Stimulated activated naive CD4-positive, alpha-beta T cell treated with Interleukin-2 at 50 U/mL for 16 hours (primary cell): ENCODE data around the gene TMC2.
"Not testable (repeated sequence)": the region's sequence is repeated elsewhere in the genome, so short reads cannot be mapped to it uniquely, and the experiment has no call there.

Source experiments
- DNase-seq: peaks from one replicate; lab custom pipeline; 2025; lab: John Stamatoyannopoulos, UW

The TMC2 gene

GRCh38 chr20:2526218-2526583, 10.2 kb upstream of the TMC2 start:
- not testable (repeated sequence) for DNase-seq

DNA sequence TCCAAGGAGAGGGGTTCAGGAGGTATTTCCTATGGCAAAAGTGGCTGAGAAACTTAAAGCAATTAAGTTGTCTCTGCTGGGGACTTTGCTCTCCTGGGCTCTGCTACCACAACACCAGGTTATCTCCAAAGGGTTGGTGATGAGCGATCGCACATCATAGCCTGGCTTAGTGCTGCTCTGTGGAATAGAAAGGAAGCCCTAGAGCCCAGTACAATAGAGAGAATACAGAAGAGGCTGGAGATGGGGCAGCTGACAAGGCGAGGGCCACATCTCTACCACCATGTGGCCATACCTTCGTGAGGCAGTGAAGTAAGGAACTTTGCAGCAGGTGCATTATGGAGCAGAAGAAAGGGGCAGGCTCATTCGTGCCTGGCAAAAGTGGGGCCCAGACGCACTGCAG, 8.6 kb upstream of the TMC2 start:
- DNase-seq = no peak

DNA sequence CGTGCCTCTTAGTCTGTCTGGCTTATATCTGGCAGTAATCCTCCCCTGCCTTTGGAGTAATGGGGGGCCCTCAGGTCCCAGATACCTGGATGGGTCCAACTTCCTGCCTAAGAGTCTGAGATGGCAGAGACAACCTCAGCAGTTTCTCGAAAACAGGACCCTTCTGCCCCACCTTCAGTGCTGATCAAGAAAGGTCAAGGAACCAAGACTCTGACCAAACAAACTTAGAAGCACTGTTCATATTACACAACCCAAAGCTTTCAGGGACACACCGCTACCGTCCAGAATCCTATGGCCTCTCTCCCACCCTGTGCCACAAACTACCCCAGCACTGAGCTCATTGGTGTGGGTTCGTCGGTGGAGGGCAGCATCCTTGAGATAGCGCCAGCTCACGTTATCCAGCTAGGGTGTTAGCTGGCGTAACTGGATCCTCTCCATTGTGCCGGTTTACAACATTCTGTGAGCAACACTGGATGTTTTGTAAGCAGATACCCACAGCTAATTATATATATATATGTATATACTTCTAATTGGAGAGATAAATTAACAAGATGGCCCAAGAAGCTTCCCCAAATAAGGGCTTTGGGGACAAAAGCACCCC, 7.6 kb upstream of the TMC2 start:
- no peak for DNase-seq

- no peak for DNase-seq
Observed at GRCh38 chr20:2533118-2533517, 3.3 kb upstream of the TMC2 start.

DNA sequence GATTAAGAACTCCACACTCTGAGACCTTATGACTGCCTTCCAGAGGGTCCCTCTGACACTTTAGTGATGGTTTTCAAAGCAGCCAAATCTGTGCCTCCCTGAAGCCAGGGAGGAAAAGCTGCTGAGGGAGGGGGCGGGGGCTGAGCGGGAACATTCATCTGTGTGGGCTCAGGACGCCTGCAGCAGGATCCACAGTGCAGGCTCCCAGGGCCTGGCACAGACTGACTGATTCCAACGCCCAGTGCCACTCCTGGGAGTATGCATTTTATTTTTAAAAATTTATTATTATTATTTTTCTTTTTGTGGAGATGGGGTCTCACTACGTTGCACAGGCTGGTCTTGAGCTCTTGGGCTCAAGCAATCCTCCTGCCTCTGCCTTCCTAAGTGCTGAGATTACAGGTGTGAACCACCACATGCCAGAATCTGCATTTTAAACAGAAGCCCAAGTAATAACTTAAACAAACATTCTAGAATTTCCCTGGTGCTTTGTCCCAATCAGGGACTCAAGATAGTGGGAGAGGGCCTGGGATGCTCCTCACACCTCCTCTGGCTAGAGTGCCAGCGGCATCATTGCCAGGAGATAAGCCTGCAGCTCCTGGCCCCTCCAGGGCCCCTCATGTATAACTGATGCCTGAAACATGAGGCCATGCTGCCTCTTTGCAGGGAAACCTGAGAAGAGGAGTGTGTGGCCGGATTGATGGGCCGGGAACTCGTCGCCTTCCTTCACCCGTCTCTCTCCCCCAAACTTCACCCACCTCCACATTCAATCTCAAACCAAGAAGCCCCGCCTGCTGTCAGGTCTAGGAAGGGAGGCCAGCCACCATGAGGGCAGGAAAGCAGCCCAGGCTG, 438 bp upstream of the TMC2 start:
- no peak for DNase-seq

- DNase-seq = no peak
Observed at GRCh38 chr20:2537101-2537500, 728 bp downstream of the TMC2 start.

- DNase-seq = no peak
Observed at GRCh38 chr20:2538356-2538755, 2.0 kb downstream of the TMC2 start.

DNA sequence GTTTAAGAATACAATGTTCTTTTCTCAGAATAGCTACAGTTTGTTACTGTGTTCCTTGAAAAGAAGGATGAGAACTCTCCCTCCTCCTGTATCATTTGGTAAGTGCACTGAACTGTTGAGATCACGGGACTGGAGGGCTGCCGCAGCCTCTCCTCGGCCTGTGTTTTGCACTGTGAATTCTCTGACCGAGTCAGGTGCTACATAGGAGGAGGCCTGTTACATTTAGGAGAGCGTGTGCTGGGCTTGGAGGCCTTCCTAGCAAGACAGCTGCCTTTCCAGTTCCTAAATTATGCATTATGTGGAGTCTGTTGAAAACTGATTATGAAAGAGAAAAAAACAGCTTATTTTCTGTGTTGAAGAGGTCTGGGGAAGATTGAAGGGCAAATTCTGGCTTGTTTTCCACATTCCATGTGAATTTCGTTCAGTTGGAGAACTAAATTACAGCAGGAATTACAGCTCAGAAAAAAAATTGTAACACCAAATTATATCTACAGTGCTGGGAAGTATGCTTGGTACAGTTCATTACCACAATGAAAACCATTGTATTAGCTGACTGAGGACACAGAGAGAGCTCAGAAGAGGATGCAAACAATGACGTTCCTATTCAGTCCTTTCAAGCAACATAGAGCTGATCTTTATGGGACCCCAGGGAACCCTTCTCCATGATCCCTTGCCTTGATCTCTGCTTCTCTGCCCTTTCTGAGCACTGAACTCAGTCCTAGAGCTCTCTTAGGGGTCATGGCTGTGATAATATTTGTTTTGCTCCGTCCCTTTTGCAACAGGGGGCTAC, 2.8 kb downstream of the TMC2 start:
- no peak for DNase-seq

GRCh38 chr20:2541940-2542339, 5.6 kb downstream of the TMC2 start:
- DNase-seq = no peak

DNA sequence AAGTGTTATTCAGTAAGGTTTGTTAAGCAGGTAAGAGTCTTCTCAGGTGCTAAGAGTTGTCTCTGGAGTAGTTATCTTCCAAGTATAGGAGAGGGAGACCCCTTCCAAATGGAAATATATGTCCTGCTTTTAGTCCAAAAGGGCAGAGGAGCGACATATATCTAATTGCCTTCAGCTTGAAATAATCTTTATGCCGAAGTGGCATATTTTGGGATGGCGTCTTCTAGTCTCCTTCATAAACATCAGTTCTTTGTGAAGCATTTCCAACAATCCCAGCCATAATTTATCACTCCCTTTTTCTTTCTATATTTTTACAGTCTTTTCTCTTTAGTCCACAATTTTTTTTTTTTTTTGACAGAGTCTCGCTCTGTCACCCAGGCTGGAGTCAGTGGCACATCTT, 6.0 kb downstream of the TMC2 start:
- DNase-seq = no peak

DNA sequence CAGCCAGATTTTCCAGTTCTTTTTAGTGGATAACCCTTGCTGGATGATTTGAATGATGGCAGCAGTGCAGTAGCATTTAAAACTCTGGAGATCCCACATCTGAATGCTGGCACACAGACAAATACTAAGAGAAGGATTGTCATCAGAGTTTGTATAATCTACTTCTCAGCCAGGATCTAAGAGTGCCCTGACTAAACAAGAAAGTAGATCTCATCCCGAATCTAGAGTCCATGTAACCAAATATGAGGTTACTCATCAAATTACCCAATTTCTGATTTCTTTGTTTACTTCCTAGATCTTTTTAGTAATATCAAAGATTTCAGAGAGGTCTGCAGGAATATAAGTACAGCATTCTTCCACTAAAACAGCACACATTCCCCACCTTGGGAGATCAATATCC, 7.8 kb downstream of the TMC2 start:
- DNase-seq = no peak

GRCh38 chr20:2545594-2545993, 9.2 kb downstream of the TMC2 start:
- DNase-seq = no peak

- DNase-seq = no peak
Observed at GRCh38 chr20:2557873-2558580, 21.7 kb downstream of the TMC2 start.

DNA sequence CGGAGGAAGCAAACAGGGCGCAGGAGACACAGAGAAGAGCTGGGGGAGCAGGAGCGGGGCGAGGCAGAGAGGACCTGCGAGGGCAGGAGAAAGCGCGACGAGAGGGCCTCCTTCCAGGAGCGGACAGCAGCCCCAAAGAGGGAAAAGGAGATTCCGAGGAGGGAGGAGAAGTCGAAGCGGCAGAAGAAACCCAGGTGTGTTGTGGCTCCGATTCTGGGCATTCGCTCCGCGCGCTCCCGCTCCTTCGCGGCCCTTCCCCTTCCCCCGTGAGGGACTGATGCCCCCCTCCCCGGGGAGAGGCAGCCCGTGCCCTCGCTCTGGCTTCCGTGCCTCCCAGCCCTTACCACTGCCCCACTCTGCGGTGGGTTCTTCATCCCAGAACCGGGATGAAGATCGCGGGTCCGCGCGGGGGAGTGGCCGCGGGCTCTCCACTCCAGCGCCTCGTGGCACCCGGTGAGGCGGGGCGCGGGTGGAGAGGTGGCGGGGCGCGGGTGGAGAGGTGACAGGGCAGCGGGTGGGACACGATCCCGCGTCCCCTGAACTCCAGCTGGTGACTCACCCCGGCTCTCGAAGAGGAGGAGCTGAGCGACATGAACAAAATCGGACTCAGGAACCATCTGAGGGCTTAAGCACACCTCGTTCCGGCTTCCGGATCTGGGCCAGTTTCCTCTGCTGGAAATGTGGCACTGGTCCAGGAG, 22.4 kb downstream of the TMC2 start:
- no peak for DNase-seq

DNA sequence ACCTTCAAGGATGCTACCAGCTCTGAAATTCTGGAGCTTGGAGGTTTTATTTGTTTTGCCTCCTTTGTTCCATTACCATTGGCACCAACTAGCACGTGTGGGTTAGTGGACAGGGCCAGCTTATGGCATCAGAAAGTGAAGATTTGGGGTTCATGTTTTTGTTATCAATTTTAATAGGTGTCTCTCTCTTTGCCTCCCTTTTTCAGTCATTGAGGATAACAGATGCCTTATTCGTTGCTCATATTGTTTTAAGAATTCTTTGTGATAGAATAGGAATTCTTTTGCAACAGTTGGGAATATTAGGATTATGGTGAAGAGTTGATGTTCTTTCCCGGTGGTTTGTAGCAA, 22.9 kb downstream of the TMC2 start:
- DNase-seq = no peak

DNA sequence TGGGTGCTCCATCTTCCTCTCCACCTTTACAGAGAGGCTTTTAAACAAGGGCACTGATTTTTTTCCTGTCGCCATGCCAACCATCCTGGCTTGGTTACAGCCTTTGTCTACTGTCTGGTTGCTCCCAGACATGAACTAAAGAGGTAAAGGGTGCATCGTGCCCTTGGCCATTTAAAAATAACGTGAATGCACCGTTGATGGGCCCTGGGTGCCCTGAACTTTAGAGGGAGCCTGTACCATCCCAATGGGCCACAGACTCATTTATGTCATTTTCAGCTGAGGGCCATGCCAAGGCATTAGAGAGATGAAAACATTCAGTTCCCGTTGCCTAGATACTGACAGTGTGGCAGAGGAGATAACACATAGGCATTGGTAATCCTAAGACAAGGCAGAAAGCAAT, 23.3 kb downstream of the TMC2 start:
- no peak for DNase-seq

GRCh38 chr20:2563116-2563515, 26.7 kb downstream of the TMC2 start:
- no peak for DNase-seq

DNA sequence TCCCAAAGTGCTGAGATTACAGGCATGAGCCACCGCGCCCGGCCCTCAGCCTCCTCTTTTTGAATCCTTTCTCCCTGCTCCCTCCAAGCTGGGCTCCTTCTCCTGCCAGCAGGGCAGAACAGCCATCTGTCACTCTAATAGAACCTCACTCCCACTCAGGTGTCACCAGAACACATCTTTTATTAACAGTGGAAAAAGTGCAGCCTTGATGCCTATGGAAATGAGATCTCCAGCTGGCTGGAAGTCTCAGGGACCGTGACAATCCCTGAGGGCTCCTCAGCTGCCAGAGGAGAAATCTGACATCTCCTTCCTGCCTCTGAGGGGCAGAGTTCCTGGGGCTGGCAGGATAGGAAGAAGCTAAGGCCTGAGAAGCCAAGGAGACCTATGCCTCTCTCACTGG, 28.0 kb downstream of the TMC2 start:
- DNase-seq = no peak

DNA sequence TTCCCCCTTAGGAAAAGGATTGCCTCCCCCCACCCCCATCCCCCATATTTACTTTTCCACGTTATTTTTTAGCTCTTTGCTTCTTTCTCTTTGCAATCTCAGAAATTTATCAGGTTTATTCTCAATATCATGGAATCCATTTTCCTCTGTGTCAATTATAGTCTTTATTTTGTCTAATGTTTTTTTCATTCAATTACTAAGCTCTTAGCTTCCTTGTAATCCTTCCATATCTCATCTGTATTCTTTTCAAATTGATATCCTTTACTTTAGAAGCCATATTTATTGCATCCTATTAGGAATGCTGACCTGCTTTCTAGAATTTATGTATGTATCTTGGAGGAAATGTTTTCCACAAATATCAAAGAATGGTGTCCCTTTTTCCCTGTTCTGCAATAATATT, 39.3 kb downstream of the TMC2 start:
- no peak for DNase-seq

GRCh38 chr20:2576317-2576727, 39.9 kb downstream of the TMC2 start:
- no peak for DNase-seq

DNA sequence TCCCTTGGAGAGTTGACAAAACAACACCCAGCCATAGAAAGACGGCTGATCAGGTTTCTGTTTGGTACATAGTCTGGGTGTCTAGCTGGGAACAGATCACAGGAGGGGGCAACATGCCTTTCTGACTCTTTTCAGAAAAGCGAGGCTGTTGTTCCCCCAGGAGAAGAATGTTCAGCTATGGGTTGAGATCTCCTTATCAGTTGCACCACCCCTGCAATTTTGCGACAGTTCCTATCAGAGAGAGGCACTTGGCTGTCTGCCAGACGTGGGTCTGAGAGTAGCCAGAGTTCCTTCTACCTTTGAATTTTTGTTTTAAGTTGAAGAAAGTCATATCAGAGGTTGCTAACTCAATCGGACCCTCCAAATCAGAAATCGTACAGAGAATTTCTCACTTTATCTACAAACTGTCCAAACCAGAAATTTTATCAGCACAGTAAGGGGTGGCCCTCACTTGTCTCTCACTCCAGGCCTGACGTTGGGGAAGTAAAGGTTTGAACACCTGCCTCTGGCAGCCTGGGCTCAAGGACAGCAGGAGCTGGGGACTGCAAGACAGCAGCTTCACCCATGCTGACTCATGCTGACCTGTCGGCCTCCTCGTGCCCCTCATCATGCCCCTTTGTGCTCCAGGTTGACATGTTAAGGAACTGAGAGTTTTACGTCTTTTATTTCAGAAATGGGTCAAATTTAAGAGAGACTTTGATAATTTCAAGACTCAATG, 42.3 kb downstream of the TMC2 start:
- no peak for DNase-seq
